Measurements from ENCODE around the gene OR2T1.
"Not testable (repeated sequence)": the region's sequence is repeated elsewhere in the genome, so short reads cannot be mapped to it uniquely, and the experiment has no call there.

GRCh38 chr1:248439283-248439682 is 36.4 kb downstream of the OR2T1 start:
- TF ChIP-seq MAFK (IDR thresholded peaks at IDR 0.05; ENCODE audit: low read length); CBX8 (IDR thresholded peaks at IDR 0.05; ENCODE audit: borderline replicate concordance, extremely low read depth, low read depth, low read length, poor library complexity, severe bottlenecking); ZNF184 (CRISPR knock-in tag; IDR thresholded peaks at IDR 0.05); ZBTB11 (CRISPR knock-in tag; IDR thresholded peaks at IDR 0.05); ZBTB26 (CRISPR knock-in tag; IDR thresholded peaks at IDR 0.05); DLX4 (CRISPR knock-in tag; IDR thresholded peaks at IDR 0.05); BHLHE40 (IDR thresholded peaks at IDR 0.05; ENCODE audit: low read length): not testable (repeated sequence)
- TF ChIP-seq, protein P1, sequence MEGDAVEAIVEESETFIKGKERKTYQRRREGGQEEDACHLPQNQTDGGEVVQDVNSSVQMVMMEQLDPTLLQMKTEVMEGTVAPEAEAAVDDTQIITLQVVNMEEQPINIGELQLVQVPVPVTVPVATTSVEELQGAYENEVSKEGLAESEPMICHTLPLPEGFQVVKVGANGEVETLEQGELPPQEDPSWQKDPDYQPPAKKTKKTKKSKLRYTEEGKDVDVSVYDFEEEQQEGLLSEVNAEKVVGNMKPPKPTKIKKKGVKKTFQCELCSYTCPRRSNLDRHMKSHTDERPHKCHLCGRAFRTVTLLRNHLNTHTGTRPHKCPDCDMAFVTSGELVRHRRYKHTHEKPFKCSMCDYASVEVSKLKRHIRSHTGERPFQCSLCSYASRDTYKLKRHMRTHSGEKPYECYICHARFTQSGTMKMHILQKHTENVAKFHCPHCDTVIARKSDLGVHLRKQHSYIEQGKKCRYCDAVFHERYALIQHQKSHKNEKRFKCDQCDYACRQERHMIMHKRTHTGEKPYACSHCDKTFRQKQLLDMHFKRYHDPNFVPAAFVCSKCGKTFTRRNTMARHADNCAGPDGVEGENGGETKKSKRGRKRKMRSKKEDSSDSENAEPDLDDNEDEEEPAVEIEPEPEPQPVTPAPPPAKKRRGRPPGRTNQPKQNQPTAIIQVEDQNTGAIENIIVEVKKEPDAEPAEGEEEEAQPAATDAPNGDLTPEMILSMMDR (IDR thresholded peaks at IDR 0.05 in 2 of 3, conservative IDR thresholded peaks at IDR 0.05 in 1 of 3; ENCODE audit: insufficient read depth in 2 of 3, low read depth in 1 of 3, low read length in 3 of 3), result not testable (repeated sequence)
